Hematopoietic multipotent progenitor cell treated with erythropoietin and hydrocortisone succinate and interleukin-3 and kit ligand, for 4 days (in vitro differentiated cells): Measurements from ENCODE around the gene CNNM1.

Experiments used
- DNase-seq: peaks from one replicate; pipeline ENCODE4 v3.0.0-alpha.2; 2015

CNNM1 gene

GRCh38 chr10:99337901-99338300 lies 8.7 kb downstream of the CNNM1 start:
- no peak for DNase-seq

GRCh38 chr10:99339077-99339476 lies 9.9 kb downstream of the CNNM1 start:
- no peak for DNase-seq

- DNase-seq: no peak
Observed at GRCh38 chr10:99339563-99340047, 10.4 kb downstream of the CNNM1 start.

GRCh38 chr10:99340650-99341049 lies 11.5 kb downstream of the CNNM1 start:
- DNase-seq: no peak

- no peak for DNase-seq
Observed at GRCh38 chr10:99341248-99341647, 12.1 kb downstream of the CNNM1 start.

- no peak for DNase-seq
Observed at GRCh38 chr10:99341860-99342490, 12.8 kb downstream of the CNNM1 start.

GRCh38 chr10:99343262-99343661 lies 14.1 kb downstream of the CNNM1 start:
- DNase-seq: no peak

GRCh38 chr10:99344715-99345114 lies 15.6 kb downstream of the CNNM1 start:
- no peak for DNase-seq

GRCh38 chr10:99345350-99345749 lies 16.2 kb downstream of the CNNM1 start:
- DNase-seq: no peak

- DNase-seq: no peak
Observed at GRCh38 chr10:99346247-99346646, 17.1 kb downstream of the CNNM1 start.

GRCh38 chr10:99347672-99348071 lies 18.5 kb downstream of the CNNM1 start:
- DNase-seq: no peak

GRCh38 chr10:99353182-99353581 lies 24.0 kb downstream of the CNNM1 start:
- DNase-seq: no peak

- no peak for DNase-seq
Observed at GRCh38 chr10:99357691-99358090, 28.5 kb downstream of the CNNM1 start.

GRCh38 chr10:99358101-99358500 lies 28.9 kb downstream of the CNNM1 start:
- DNase-seq: no peak

GRCh38 chr10:99360934-99361333 lies 31.8 kb downstream of the CNNM1 start:
- DNase-seq: no peak

- no peak for DNase-seq
Observed at GRCh38 chr10:99364125-99364524, 35.0 kb downstream of the CNNM1 start.

GRCh38 chr10:99365311-99365710 lies 36.2 kb downstream of the CNNM1 start:
- DNase-seq: no peak

GRCh38 chr10:99365736-99366135 lies 36.6 kb downstream of the CNNM1 start:
- no peak for DNase-seq

GRCh38 chr10:99366666-99367065 lies 37.5 kb downstream of the CNNM1 start:
- DNase-seq: peak; percentile 8

GRCh38 chr10:99368646-99369045 lies 39.5 kb downstream of the CNNM1 start:
- no peak for DNase-seq

GRCh38 chr10:99369126-99369525 lies 40.0 kb downstream of the CNNM1 start:
- DNase-seq: no peak

GRCh38 chr10:99369551-99369950 lies 40.4 kb downstream of the CNNM1 start:
- no peak for DNase-seq

- peak; percentile 65 for DNase-seq
Observed at GRCh38 chr10:99370993-99371392, 41.8 kb downstream of the CNNM1 start.

GRCh38 chr10:99372546-99373271 lies 43.6 kb downstream of the CNNM1 start:
- DNase-seq: no peak

GRCh38 chr10:99374526-99374925 lies 45.4 kb downstream of the CNNM1 start:
- DNase-seq: no peak
